ENCODE results near the gene INSIG2.

INSIG2 gene

DNA sequence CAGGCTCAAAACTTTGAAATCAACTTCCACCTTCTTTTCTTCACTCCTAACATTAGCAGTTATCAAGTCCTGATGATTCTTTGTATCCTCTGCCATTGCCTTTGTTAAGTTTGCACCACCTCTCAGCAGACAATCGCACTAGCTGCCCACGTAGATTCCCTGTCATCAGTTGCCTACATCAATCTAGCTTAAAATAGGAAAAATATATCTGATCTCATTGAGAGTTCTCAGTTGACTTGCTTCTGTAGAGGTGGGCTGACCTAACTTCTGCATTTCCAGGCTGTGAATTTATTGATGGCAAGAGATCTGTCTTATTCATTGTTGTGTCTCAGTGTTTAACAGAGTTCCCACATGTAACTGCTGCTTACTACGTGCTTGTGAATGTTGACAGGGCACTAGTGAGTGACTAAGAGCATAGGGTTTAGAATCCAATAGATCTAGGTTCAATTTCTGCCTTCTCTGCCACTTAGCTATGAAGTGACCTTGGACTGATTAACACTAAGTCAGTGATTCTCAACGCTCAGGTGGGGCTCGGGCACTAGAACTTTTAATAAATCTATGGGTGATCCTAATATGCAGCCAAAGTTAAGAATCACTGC is 3.7 kb upstream of the INSIG2 start:
- peak overlapping the region; percentile 77 for H3K27ac ChIP-seq

DNA sequence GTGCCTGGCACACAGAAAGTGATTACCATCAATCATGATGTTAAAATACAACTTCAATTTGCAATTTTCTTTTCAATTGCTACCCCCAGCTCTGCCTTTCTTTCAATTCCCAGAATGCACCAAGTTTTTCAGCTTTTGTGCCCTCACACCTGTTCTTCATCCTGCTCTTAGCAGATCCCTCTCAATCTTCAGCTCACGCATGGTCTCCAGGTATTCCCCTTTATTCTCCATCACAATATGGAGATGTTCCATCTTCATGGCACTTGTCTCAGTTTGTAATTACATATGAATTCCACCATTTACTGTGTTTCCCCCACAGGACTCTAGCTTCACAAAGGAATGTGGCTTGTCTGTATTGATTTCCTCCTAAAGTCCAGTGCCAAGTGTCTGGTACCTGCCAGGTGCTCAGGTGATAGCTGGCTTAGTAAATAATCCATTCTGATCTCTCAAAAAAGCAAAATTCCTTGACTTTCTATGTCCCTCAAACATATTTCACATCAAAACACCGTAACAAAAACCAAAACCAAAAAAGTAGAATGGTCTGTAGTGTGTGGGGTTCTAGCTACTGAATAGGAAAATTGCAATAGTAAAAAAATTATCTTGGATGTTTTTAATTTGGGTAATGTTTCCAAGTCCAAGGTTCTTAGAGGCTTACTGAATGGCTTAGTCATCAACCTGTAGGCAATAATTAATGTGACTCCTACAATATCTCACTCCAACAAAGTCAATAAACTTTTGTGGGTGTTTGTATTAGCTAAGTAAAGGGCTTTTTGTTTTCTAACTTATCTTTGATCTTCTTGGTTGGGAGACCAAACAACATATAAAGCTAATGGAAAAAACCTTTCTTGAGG is 2.9 kb upstream of the INSIG2 start:
- peak overlapping the region; percentile 77 for H3K27ac ChIP-seq
- TF ChIP-seq, protein P1, sequence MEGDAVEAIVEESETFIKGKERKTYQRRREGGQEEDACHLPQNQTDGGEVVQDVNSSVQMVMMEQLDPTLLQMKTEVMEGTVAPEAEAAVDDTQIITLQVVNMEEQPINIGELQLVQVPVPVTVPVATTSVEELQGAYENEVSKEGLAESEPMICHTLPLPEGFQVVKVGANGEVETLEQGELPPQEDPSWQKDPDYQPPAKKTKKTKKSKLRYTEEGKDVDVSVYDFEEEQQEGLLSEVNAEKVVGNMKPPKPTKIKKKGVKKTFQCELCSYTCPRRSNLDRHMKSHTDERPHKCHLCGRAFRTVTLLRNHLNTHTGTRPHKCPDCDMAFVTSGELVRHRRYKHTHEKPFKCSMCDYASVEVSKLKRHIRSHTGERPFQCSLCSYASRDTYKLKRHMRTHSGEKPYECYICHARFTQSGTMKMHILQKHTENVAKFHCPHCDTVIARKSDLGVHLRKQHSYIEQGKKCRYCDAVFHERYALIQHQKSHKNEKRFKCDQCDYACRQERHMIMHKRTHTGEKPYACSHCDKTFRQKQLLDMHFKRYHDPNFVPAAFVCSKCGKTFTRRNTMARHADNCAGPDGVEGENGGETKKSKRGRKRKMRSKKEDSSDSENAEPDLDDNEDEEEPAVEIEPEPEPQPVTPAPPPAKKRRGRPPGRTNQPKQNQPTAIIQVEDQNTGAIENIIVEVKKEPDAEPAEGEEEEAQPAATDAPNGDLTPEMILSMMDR (conservative IDR thresholded peaks at IDR 0.05), result no peak

More for the DNA sequence above, 3.7 kb upstream of the INSIG2 start:
- TF ChIP-seq, protein P1 (conservative IDR thresholded peaks at IDR 0.05), result no peak

DNA sequence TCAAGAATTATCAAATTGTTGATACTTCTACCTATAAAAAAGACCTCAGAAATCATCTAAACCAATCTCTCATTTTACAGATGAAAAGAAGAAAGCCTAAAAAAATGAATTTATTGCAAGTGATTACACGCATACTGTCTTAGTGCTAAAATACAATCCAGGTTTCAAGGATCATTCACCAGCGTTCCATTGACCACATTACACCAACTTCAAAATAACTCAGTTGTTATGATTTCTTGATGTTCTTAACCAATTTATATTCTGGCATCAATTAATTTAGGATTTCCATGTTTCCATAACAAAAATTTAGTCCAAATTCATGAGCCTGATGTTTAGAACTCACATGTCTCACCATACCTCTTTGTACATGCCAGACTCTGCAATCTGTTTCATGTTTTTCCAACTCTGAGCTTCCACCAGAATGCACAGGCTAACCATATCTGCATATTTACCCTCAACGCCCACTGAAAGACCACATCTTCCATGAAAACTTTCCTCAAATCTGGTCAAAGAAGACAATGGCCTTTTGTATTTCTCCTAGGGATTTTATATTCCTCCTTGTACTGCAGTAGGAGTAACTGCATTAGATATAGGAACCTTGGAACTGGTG is 2.1 kb upstream of the INSIG2 start:
- H3K27ac ChIP-seq, result peak overlapping the region; percentile 77
- TF ChIP-seq, protein P1 (conservative IDR thresholded peaks at IDR 0.05), result no peak

DNA sequence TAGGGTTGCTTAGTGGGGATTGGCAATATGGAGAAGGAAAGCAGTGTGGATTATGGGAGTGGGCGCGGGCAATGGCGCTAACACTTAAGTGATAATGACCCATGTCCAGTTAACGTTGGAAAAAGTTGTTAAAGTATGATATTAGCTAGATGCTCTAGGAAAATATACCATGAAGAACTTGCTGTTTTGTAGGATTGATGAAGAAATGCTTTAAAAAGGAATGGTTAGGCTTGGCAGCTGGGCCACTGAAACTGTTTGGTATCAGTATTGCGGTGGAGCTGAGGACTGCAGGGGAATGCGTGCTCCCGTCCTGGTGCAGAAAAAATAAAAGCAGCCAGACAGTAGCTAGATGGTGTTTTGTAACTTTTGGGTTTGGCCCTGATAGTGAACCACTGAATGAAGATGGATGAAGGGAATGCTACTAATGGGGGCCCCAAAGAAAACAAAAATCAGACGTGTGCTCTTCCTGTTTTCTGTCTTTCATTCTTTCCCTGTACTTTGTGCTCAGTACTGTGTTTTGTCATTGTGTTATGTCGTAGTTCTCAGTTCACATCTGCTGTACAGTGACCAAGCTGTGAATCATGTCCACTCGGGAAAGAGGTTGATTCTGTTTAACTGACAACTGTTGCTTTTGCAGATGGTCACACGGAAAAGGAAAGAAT is 999 bp downstream of the INSIG2 start:
- TF ChIP-seq, protein P1 (conservative IDR thresholded peaks at IDR 0.05), result peak; percentile 47

DNA sequence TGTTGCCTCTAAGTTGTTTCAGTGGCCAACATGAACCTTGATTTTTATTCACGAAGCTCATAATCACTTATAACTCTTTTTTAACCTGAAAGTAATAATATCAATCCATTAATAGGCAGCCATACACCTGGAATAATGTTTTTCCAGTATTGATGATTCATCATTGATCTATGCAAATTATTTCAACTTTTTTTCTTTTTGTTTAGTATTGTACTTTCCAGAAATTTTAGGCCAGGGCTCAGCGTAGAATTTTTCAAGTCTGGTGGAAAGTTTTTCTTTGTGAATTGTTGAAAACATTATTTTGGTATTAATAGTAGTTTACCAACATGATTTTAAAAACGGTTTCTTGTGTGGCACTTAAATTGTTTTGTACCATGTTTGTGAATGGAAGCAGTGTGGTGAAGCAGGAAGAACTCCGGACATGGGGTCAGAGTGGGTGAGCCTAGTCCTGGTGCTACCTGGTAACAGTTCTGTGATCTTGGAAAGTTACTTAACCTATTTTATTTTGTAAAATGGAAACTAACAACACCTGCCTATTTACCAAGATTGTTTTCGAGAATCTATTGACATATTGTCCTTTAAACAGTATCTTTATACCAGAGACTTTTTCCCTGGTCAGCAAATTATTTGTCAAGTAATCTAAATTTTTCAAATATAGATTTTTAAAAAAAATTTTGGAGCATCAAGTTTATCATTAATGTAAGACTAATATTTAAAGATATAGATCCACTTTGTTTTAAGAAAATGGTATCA is 2.3 kb downstream of the INSIG2 start:
- H3K27ac ChIP-seq, result no peak overlapping the region; the same call in 1 of the 2 replicates
- TF ChIP-seq, protein P1 (conservative IDR thresholded peaks at IDR 0.05), result no peak

More for the DNA sequence above, 999 bp downstream of the INSIG2 start:
- peak overlapping the region; percentile 77 for H3K27ac ChIP-seq

DNA sequence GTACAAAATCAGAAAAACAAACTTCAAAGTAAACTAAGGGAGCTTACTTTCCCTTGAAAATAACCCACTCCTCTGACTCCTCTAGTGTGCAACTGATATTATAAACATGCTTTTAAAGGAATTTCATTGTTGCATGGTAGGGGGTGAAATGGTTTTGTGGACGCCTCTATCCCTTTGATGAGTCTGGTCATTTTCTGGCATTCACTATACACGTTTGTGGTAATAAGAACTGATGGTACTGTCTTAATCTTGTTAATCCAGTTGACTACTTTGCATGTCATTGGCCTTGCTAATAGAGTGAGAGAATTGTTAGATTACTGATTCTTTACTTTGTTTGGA is 2.8 kb downstream of the INSIG2 start:
- TF ChIP-seq, protein P1 (conservative IDR thresholded peaks at IDR 0.05), result no peak

More for the DNA sequence above, 2.8 kb downstream of the INSIG2 start:
- H3K27ac ChIP-seq, result no peak overlapping the region

Measured in VCaP (cell line).